Lung (tissue), 12 donors: ENCODE data around the gene RASSF5. TPM values are rescaled to one million over a fixed set of nuclear protein-coding genes. Genes with fewer than 3 reads are reported as not detected.

Experiments used
- ATAC-seq: fragments of 200-7000 bp; cut with Tn5 transposase; one replicate; pipeline ENCODE4 v1.9.1; 2020; ENCODE audit warnings: moderate number of reproducible peaks; ENCODE audit not compliant: insufficient read depth, low FRiP score
- DNase-seq, 3 donors: peaks; one replicate each; pipeline ENCODE4 v3.0.0-alpha.2; 2013 to 2017
- H3K27ac ChIP-seq, 2 donors: one replicate each; pipeline ENCODE4 v1.5.1; 2013; ENCODE audit warnings: mild to moderate bottlenecking in 2 of 2, moderate library complexity in 2 of 2, control low read depth in 1 of 2, inconsistent platforms in 1 of 2, low read depth in 1 of 2, low read length in 1 of 2
- H3K27me3 ChIP-seq, 3 donors: one replicate each; pipeline ENCODE4 v1.5.1; 2013; ENCODE audit warnings: low read length in 2 of 3; ENCODE audit not compliant: control insufficient read depth in 3 of 3, insufficient read depth in 3 of 3
- H3K36me3 ChIP-seq, 4 donors: one replicate each; pipeline ENCODE4 v1.5.1; 2013; ENCODE audit warnings: low read length in 4 of 4, mild to moderate bottlenecking in 1 of 4, moderate library complexity in 1 of 4; ENCODE audit not compliant: control insufficient read depth in 4 of 4, insufficient read depth in 4 of 4
- H3K4me1 ChIP-seq, 5 donors: one replicate each; pipeline ENCODE4 v1.5.1; 2013; ENCODE audit warnings: low read length in 5 of 5, mild to moderate bottlenecking in 2 of 5, moderate library complexity in 1 of 5; ENCODE audit not compliant: control insufficient read depth in 5 of 5, insufficient read depth in 5 of 5
- H3K4me3 ChIP-seq: one replicate; pipeline ENCODE4 v1.5.1; 2013; ENCODE audit warnings: mild to moderate bottlenecking, control low read depth, moderate library complexity
- H3K9ac ChIP-seq, 2 donors: one replicate each; pipeline ENCODE4 v1.5.1; 2013; ENCODE audit warnings: low read length in 2 of 2, control low read depth in 1 of 2; ENCODE audit not compliant: insufficient read depth in 1 of 2
- H3K9me3 ChIP-seq, 4 donors: one replicate each; pipeline ENCODE4 v1.5.1; 2013; ENCODE audit warnings: low read length in 3 of 4, mild to moderate bottlenecking in 1 of 4, moderate library complexity in 1 of 4; ENCODE audit not compliant: control insufficient read depth in 4 of 4, insufficient read depth in 3 of 4
- CTCF ChIP-seq: IDR thresholded peaks from 2 replicates; pipeline ENCODE4 v1.5.1; 2012; ENCODE audit warnings: mild to moderate bottlenecking; ENCODE audit errors: control extremely low read depth, extremely low read depth
- WGBS, 2 donors: extraction: QIAGEN DNeasy Blood & Tissue Kit; methylation state at CpG; one replicate each; pipeline ENCODE4 v1.1.7; 2013; 5-methylcytosine and 5-hydroxymethylcytosine counted together
- polyA plus RNA-seq, 2 donors: library from polyadenylated mRNA; stranded (reverse); fragments of 200-250 nt; gene quantifications; one replicate each; pipeline ENCODE4 v1.2.1, GENCODE V29; 2013
- total RNA-seq, 2 donors: library from RNA; depleted of rRNA in 1 of 2; stranded (reverse); fragments of >200 nt in 1 of 2; gene quantifications; one replicate each; pipeline ENCODE4 v1.2.1, GENCODE V29; 2014 to 2021
- donor health status: control.
- donor health status: control.
- donor health status: Bipolar disorder and iron deficiency.
- donor health status: healthy.
- donor health status: DM: yes; HTN: yes; CAD: no.

The RASSF5 gene
- total and polyA plus RNA-seq, 4 donors, result 10.3 to 38.2 (median 30.7) TPM

- WGBS, 2 donors, result 91 to 98% methylated on average over 9 of the region's 9 CpGs
- H3K9me3 ChIP-seq, result peaks cover 0 to 2% (median 0%) of the 10 kb centered on the region in 4 donors
- no peak for ATAC-seq
These were observed 84.4 kb downstream of the RASSF5 start for GRCh38 chr1:206591696-206592095.

GRCh38 chr1:206593351-206593925 lies 86.1 kb downstream of the RASSF5 start:
- no peak for TF ChIP-seq CTCF
- DNase-seq (no peak), ATAC-seq (no peak)
- Histone ChIP-seq H3K9ac (no peak overlapping the region), H3K27me3 (no peaks in the 10 kb centered on the region), H3K9me3 (peaks cover 0 to 2% (median 0%) of the 10 kb centered on the region in 4 donors), H3K4me3 (no peak overlapping the region), H3K36me3 (peaks cover 22 to 35% (median 34%) of the 10 kb centered on the region in 4 donors), H3K27ac (no peak overlapping the region), H3K4me1 (peaks cover 0 to 13% (median 0%) of the 10 kb centered on the region in 5 donors)
- 94 to 96% methylated on average over 7 of the region's 7 CpGs for WGBS, 2 donors

More at GRCh38 chr1:206591696-206592095, 84.4 kb downstream of the RASSF5 start:
- TF ChIP-seq CTCF, result no peak
- peaks cover 28 to 47% (median 30%) of the 10 kb centered on the region in 4 donors for H3K36me3 ChIP-seq
- H3K9ac ChIP-seq, result no peak overlapping the region
- H3K4me3 ChIP-seq, result no peak overlapping the region
- no peak for DNase-seq
- H3K27ac ChIP-seq, result no peak overlapping the region
- H3K27me3 ChIP-seq, result no peaks in the 10 kb centered on the region
- peaks cover 0 to 18% (median 11%) of the 10 kb centered on the region in 5 donors for H3K4me1 ChIP-seq

- Histone ChIP-seq H3K27me3 (no peaks in the 10 kb centered on the region), H3K4me1 (no peaks in the 10 kb centered on the region), H3K9me3 (peaks cover 0 to 2% (median 0%) of the 10 kb centered on the region in 4 donors), H3K4me3 (no peak overlapping the region), H3K9ac (no peak overlapping the region), H3K27ac (no peak overlapping the region), H3K36me3 (peaks cover 34 to 50% (median 40%) of the 10 kb centered on the region in 4 donors)
- TF ChIP-seq CTCF, result no peak
- DNase-seq (no peak), ATAC-seq (no peak)
- 86 to 87% methylated on average over 7 of the region's 7 CpGs for WGBS, 2 donors
These were observed 88.4 kb downstream of the RASSF5 start for GRCh38 chr1:206595581-206596318.
